GM23248 (cell line): Measurements from ENCODE around the gene STIL. TPM values are rescaled to one million over a fixed set of nuclear protein-coding genes. Genes with fewer than 3 reads are reported as not detected.

Experiments used
- DNase-seq: peaks from one replicate; pipeline ENCODE4 v3.0.0-alpha.2; 2015
- H2AFZ ChIP-seq: fragments of 200-600 bp; sonication (generic); 2 replicates; pipeline ENCODE4 v1.6.1; 2016; ENCODE audit warnings: antibody characterized with exemption
- H3F3A ChIP-seq: fragments of 200-600 bp; sonication (generic); 2 replicates; pipeline ENCODE4 v1.6.1; 2016; ENCODE audit warnings: mild to moderate bottlenecking, antibody characterized with exemption, mixed run types; ENCODE audit not compliant: insufficient read depth
- H3K27ac ChIP-seq: fragments of 200-600 bp; sonication (generic); 2 replicates; pipeline ENCODE4 v1.5.1; 2016; ENCODE audit warnings: mild to moderate bottlenecking
- H3K27me3 ChIP-seq: fragments of 200-600 bp; sonication (generic); replicated peaks from 2 replicates; pipeline ENCODE4 v1.6.1; 2016; ENCODE audit warnings: mild to moderate bottlenecking; ENCODE audit not compliant: insufficient read depth
- H3K36me3 ChIP-seq: fragments of 200-600 bp; sonication (generic); 2 replicates; pipeline ENCODE4 v1.6.1; 2016; ENCODE audit warnings: low read depth, mild to moderate bottlenecking
- H3K4me1 ChIP-seq: fragments of 200-600 bp; sonication (generic); 2 replicates; pipeline ENCODE4 v1.6.1; 2016; ENCODE audit warnings: mild to moderate bottlenecking; ENCODE audit not compliant: insufficient read depth
- H3K4me2 ChIP-seq: fragments of 200-600 bp; sonication (generic); one replicate; pipeline ENCODE4 v1.6.1; 2016; ENCODE audit warnings: mild to moderate bottlenecking; ENCODE audit not compliant: unreplicated experiment
- H3K4me3 ChIP-seq: fragments of 200-600 bp; sonication (generic); 2 replicates; pipeline ENCODE4 v1.5.1; 2016; ENCODE audit warnings: mild to moderate bottlenecking
- H3K79me2 ChIP-seq: fragments of 200-600 bp; sonication (generic); 2 replicates; pipeline ENCODE4 v1.6.1; 2016; ENCODE audit warnings: mild to moderate bottlenecking; ENCODE audit not compliant: insufficient read depth
- H3K9ac ChIP-seq: fragments of 200-600 bp; sonication (generic); 2 replicates; pipeline ENCODE4 v1.6.1; 2016; ENCODE audit warnings: mild to moderate bottlenecking
- H3K9me2 ChIP-seq: fragments of 200-600 bp; sonication (generic); 2 replicates; pipeline ENCODE4 v1.6.1; 2016; ENCODE audit warnings: mixed run types, mild to moderate bottlenecking, moderate library complexity; ENCODE audit not compliant: insufficient read depth
- H3K9me3 ChIP-seq: fragments of 200-600 bp; sonication (generic); one replicate; pipeline ENCODE4 v1.6.1; 2017; ENCODE audit warnings: low read depth
- H4K20me1 ChIP-seq: fragments of 200-600 bp; sonication (generic); 2 replicates; pipeline ENCODE4 v1.6.0; 2016; ENCODE audit not compliant: insufficient read depth
- EZH2 ChIP-seq: fragments of 200-600 bp; sonication (generic); IDR thresholded peaks from 2 replicates; pipeline ENCODE4 v1.6.1; 2018; ENCODE audit warnings: antibody characterized with exemption, mild to moderate bottlenecking; ENCODE audit not compliant: insufficient read depth, poor library complexity, severe bottlenecking
- EZH2phosphoT487 ChIP-seq: fragments of 200-600 bp; sonication (generic); IDR thresholded peaks from 2 replicates; pipeline ENCODE4 v1.6.1; 2018; ENCODE audit warnings: antibody characterized with exemption, moderate library complexity, mild to moderate bottlenecking, low read depth; ENCODE audit not compliant: insufficient read depth
- WGBS, 2 experiments: methylation state at CpG; one replicate each; pipeline ENCODE4 v1.1.6; 2015 to 2017; ENCODE audit warnings: low lambda C conversion rate in 2 of 2, low coverage in 1 of 2; ENCODE audit errors: missing lambda C conversion rate in 2 of 2; 5-methylcytosine and 5-hydroxymethylcytosine counted together
- in situ Hi-C: fragments of 300-500 bp; cut with MboI; formaldehyde crosslinking; loops from 2 replicates; pipeline ENCODE4 v1.15.0; 2020
- polyA plus RNA-seq: library from polyadenylated mRNA; unstranded; fragments of >200 nt; fragmentation: Nextera tagmentation; extraction: Ambion mirVana; gene quantifications from 2 replicates; pipeline ENCODE4 v1.2.1, GENCODE V29; 2016
- total RNA-seq: library from RNA; depleted of rRNA; stranded (reverse); fragments of >200 nt; shearing (Covaris generic); gene quantifications from 2 replicates; pipeline ENCODE4 v1.2.3, GENCODE V29; 2014; rRNA removed

STIL gene
- total RNA-seq, result 10.0 and 17.1 TPM in 2 replicates
- polyA plus RNA-seq, result 5.6 and 7.2 TPM in 2 replicates

GRCh38 chr1:47313915-47314664 is at the start of gene STIL:
Gene STIL (minus strand): TSS chr1:47314147. CDS start chr1:47310319, 3,828 bp downstream.
- Histone ChIP-seq H4K20me1 (no peaks in the 10 kb centered on the region), H3K9me2 (no peaks in the 10 kb centered on the region), H3F3A (peaks cover 30% of the 10 kb centered on the region), H3K9ac (peak within 1 kb of the TSS; percentile 93), H3K4me2 (peak within 1 kb of the TSS; percentile 88), H3K9me3 (no peaks in the 10 kb centered on the region), H2AFZ (peak within 1 kb of the TSS; percentile 90), H3K27ac (peak within 1 kb of the TSS; percentile 90), H3K36me3 (peaks cover 11% of the 10 kb centered on the region), H3K4me3 (peak within 1 kb of the TSS; percentile 93), H3K79me2 (peaks cover 41% of the 10 kb centered on the region), H3K27me3 (no peaks in the 10 kb centered on the region), H3K4me1 (peaks cover 25% of the 10 kb centered on the region)
- in situ Hi-C loops, result no loop called here
- TF ChIP-seq EZH2phosphoT487, result no peak
- DNase-seq, result peak; percentile 100
- 0 to 1% methylated on average over 52 to 54 of the region's 54 CpGs for WGBS, 2 experiments

- DNase-seq, result no peak
- no peak overlapping the region for H3K27ac ChIP-seq
- H3K79me2 ChIP-seq, result peaks cover 99% of the 10 kb centered on the region
- 98 to 100% methylated on average over 1 of the region's 1 CpG for WGBS, 2 experiments
- no peaks in the 10 kb centered on the region for H3K27me3 ChIP-seq
- no peak overlapping the region for H3K4me3 ChIP-seq
- no peak overlapping the region for H2AFZ ChIP-seq
- no peaks in the 10 kb centered on the region for H3K9me3 ChIP-seq
- H3F3A ChIP-seq, result no peaks in the 10 kb centered on the region
- H3K4me1 ChIP-seq, result no peaks in the 10 kb centered on the region
- H3K36me3 ChIP-seq, result 0 out of 2 replicates have a peak, but pooled peaks cover 4% of the 10 kb centered on the region
- no peak overlapping the region for H3K4me2 ChIP-seq
- H4K20me1 ChIP-seq, result no peaks in the 10 kb centered on the region; the same call in 1 of the 2 replicates
- in situ Hi-C loops, result no loop called here
- no peaks in the 10 kb centered on the region for H3K9me2 ChIP-seq
- no peak overlapping the region for H3K9ac ChIP-seq
- TF ChIP-seq EZH2phosphoT487 (no peak), EZH2 (no peak)
Measured at GRCh38 chr1:47362828-47363227, 48.9 kb upstream of the STIL start.

- no peaks in the 10 kb centered on the region; the same call in 1 of the 2 replicates for H4K20me1 ChIP-seq
Measured at GRCh38 chr1:47361380-47361779, 47.4 kb upstream of the STIL start.

GRCh38 chr1:47351305-47351704 is 37.4 kb upstream of the STIL start:
- 0 out of 2 replicates have a peak, but pooled peaks cover 9% of the 10 kb centered on the region for H3K4me1 ChIP-seq
- H3F3A ChIP-seq, result peaks cover 3% of the 10 kb centered on the region; the same call in 1 of the 2 replicates
- H3K36me3 ChIP-seq, result no peaks in the 10 kb centered on the region
- H3K27me3 ChIP-seq, result no peaks in the 10 kb centered on the region
- H3K9ac ChIP-seq, result no peak overlapping the region
- H3K4me3 ChIP-seq, result no peak overlapping the region
- H3K9me3 ChIP-seq, result no peaks in the 10 kb centered on the region
- in situ Hi-C loops, result no loop called here
- peaks cover 9% of the 10 kb centered on the region for H4K20me1 ChIP-seq
- TF ChIP-seq EZH2phosphoT487 (no peak), EZH2 (no peak)
- peaks cover 100% of the 10 kb centered on the region for H3K79me2 ChIP-seq
- WGBS, 2 experiments, result 91 to 100% methylated on average over 2 of the region's 2 CpGs
- H3K9me2 ChIP-seq, result no peaks in the 10 kb centered on the region; the same call in 1 of the 2 replicates
- no peak overlapping the region for H3K4me2 ChIP-seq
- H3K27ac ChIP-seq, result peak overlapping the region; percentile 33
- no peak overlapping the region for H2AFZ ChIP-seq
- peak; percentile 49 for DNase-seq

More at GRCh38 chr1:47361380-47361779, 47.4 kb upstream of the STIL start:
- no peaks in the 10 kb centered on the region for H3K9me3 ChIP-seq
- 0 out of 2 replicates have a peak, but pooled peaks cover 4% of the 10 kb centered on the region for H3K36me3 ChIP-seq
- 97 to 98% methylated on average over 3 of the region's 3 CpGs for WGBS, 2 experiments
- H3K4me2 ChIP-seq, result no peak overlapping the region
- H3K4me1 ChIP-seq, result no peaks in the 10 kb centered on the region
- no peak for DNase-seq
- no peak overlapping the region for H3K4me3 ChIP-seq
- TF ChIP-seq EZH2 (no peak), EZH2phosphoT487 (no peak)
- no peak overlapping the region for H2AFZ ChIP-seq
- H3K79me2 ChIP-seq, result peaks cover 99% of the 10 kb centered on the region
- no peak overlapping the region for H3K27ac ChIP-seq
- in situ Hi-C loops, result no loop called here
- H3F3A ChIP-seq, result no peaks in the 10 kb centered on the region
- H3K27me3 ChIP-seq, result no peaks in the 10 kb centered on the region
- no peaks in the 10 kb centered on the region for H3K9me2 ChIP-seq
- H3K9ac ChIP-seq, result no peak overlapping the region
